ENCODE measurements around the gene RIC3. TPM values are rescaled to one million over a fixed set of nuclear protein-coding genes. Genes with fewer than 3 reads are reported as not detected.

The RIC3 gene
- total and polyA plus RNA-seq, 2 of the 8 experiments (the other 6 are each of a cell fraction or from before 2014, with no cell fraction given), result 6.4 to 15.5 TPM

GRCh38 chr11:8105133-8105532, 63.7 kb downstream of the RIC3 start (continued):
- TF ChIP-seq CHD7 (IDR thresholded peaks at IDR 0.05; ENCODE audit: insufficient replicate concordance, low read length), result no peak
- no peak for TF ChIP-seq BRCA1 (IDR thresholded peaks at IDR 0.05; ENCODE audit: low read depth, low read length)
- no peak for TF ChIP-seq CBX5 (IDR thresholded peaks at IDR 0.05; ENCODE audit: low read depth, low read length)
- no peak for TF ChIP-seq TCF12 (IDR thresholded peaks at IDR 0.05; ENCODE audit: low read depth, low read length)
- TF ChIP-seq KDM5A (IDR thresholded peaks at IDR 0.05; ENCODE audit: low read length), result no peak
- TF ChIP-seq CBX8 (IDR thresholded peaks at IDR 0.05; ENCODE audit: borderline replicate concordance, low read depth, low read length), result no peak
- no peak for TF ChIP-seq POU5F1 (IDR thresholded peaks at IDR 0.05; ENCODE audit: low read depth, low read length)
- TF ChIP-seq SAP30 (IDR thresholded peaks at IDR 0.05; ENCODE audit: insufficient read depth, insufficient replicate concordance, low read length), result no peak
